GM23248 (cell line): Measurements from ENCODE around the gene ASXL2. TPM values are rescaled to one million over a fixed set of nuclear protein-coding genes. Genes with fewer than 3 reads are reported as not detected.

Experiments
- DNase-seq: peaks from one replicate; pipeline ENCODE4 v3.0.0-alpha.2; 2015
- H2AFZ ChIP-seq: fragments of 200-600 bp; sonication (generic); 2 replicates; pipeline ENCODE4 v1.6.1; 2016; ENCODE audit warnings: antibody characterized with exemption
- H3F3A ChIP-seq: fragments of 200-600 bp; sonication (generic); 2 replicates; pipeline ENCODE4 v1.6.1; 2016; ENCODE audit warnings: mild to moderate bottlenecking, antibody characterized with exemption, mixed run types; ENCODE audit not compliant: insufficient read depth
- H3K27ac ChIP-seq: fragments of 200-600 bp; sonication (generic); 2 replicates; pipeline ENCODE4 v1.5.1; 2016; ENCODE audit warnings: mild to moderate bottlenecking
- H3K27me3 ChIP-seq: fragments of 200-600 bp; sonication (generic); replicated peaks from 2 replicates; pipeline ENCODE4 v1.6.1; 2016; ENCODE audit warnings: mild to moderate bottlenecking; ENCODE audit not compliant: insufficient read depth
- H3K36me3 ChIP-seq: fragments of 200-600 bp; sonication (generic); 2 replicates; pipeline ENCODE4 v1.6.1; 2016; ENCODE audit warnings: low read depth, mild to moderate bottlenecking
- H3K4me1 ChIP-seq: fragments of 200-600 bp; sonication (generic); 2 replicates; pipeline ENCODE4 v1.6.1; 2016; ENCODE audit warnings: mild to moderate bottlenecking; ENCODE audit not compliant: insufficient read depth
- H3K4me2 ChIP-seq: fragments of 200-600 bp; sonication (generic); one replicate; pipeline ENCODE4 v1.6.1; 2016; ENCODE audit warnings: mild to moderate bottlenecking; ENCODE audit not compliant: unreplicated experiment
- H3K4me3 ChIP-seq: fragments of 200-600 bp; sonication (generic); 2 replicates; pipeline ENCODE4 v1.5.1; 2016; ENCODE audit warnings: mild to moderate bottlenecking
- H3K79me2 ChIP-seq: fragments of 200-600 bp; sonication (generic); 2 replicates; pipeline ENCODE4 v1.6.1; 2016; ENCODE audit warnings: mild to moderate bottlenecking; ENCODE audit not compliant: insufficient read depth
- H3K9ac ChIP-seq: fragments of 200-600 bp; sonication (generic); 2 replicates; pipeline ENCODE4 v1.6.1; 2016; ENCODE audit warnings: mild to moderate bottlenecking
- H3K9me2 ChIP-seq: fragments of 200-600 bp; sonication (generic); 2 replicates; pipeline ENCODE4 v1.6.1; 2016; ENCODE audit warnings: mixed run types, mild to moderate bottlenecking, moderate library complexity; ENCODE audit not compliant: insufficient read depth
- H3K9me3 ChIP-seq: fragments of 200-600 bp; sonication (generic); one replicate; pipeline ENCODE4 v1.6.1; 2017; ENCODE audit warnings: low read depth
- H4K20me1 ChIP-seq: fragments of 200-600 bp; sonication (generic); 2 replicates; pipeline ENCODE4 v1.6.0; 2016; ENCODE audit not compliant: insufficient read depth
- EZH2 ChIP-seq: fragments of 200-600 bp; sonication (generic); IDR thresholded peaks from 2 replicates; pipeline ENCODE4 v1.6.1; 2018; ENCODE audit warnings: antibody characterized with exemption, mild to moderate bottlenecking; ENCODE audit not compliant: insufficient read depth, poor library complexity, severe bottlenecking
- EZH2phosphoT487 ChIP-seq: fragments of 200-600 bp; sonication (generic); IDR thresholded peaks from 2 replicates; pipeline ENCODE4 v1.6.1; 2018; ENCODE audit warnings: antibody characterized with exemption, moderate library complexity, mild to moderate bottlenecking, low read depth; ENCODE audit not compliant: insufficient read depth
- WGBS, 2 experiments: methylation state at CpG; one replicate each; pipeline ENCODE4 v1.1.6; 2015 to 2017; ENCODE audit warnings: low lambda C conversion rate in 2 of 2, low coverage in 1 of 2; ENCODE audit errors: missing lambda C conversion rate in 2 of 2; 5-methylcytosine and 5-hydroxymethylcytosine counted together
- in situ Hi-C: fragments of 300-500 bp; cut with MboI; formaldehyde crosslinking; loops from 2 replicates; pipeline ENCODE4 v1.15.0; 2020
- polyA plus RNA-seq: library from polyadenylated mRNA; unstranded; fragments of >200 nt; fragmentation: Nextera tagmentation; extraction: Ambion mirVana; gene quantifications from 2 replicates; pipeline ENCODE4 v1.2.1, GENCODE V29; 2016
- total RNA-seq: library from RNA; depleted of rRNA; stranded (reverse); fragments of >200 nt; shearing (Covaris generic); gene quantifications from 2 replicates; pipeline ENCODE4 v1.2.3, GENCODE V29; 2014

ASXL2 gene
- total and polyA plus RNA-seq, 2 experiments from 2014 or later, result 4.5 to 9.5 TPM

- H3K27ac ChIP-seq, result no peak overlapping the region
- H3K4me2 ChIP-seq, result no peak overlapping the region
- H3K9ac ChIP-seq, result no peak overlapping the region
- no peak overlapping the region for H3K4me3 ChIP-seq
- H2AFZ ChIP-seq, result no peak overlapping the region
- no peak for DNase-seq
- TF ChIP-seq EZH2phosphoT487, result no peak
- no peak for TF ChIP-seq EZH2
- no peaks in the 10 kb centered on the region for H3F3A ChIP-seq
- 0 out of 2 replicates have a peak, but pooled peaks cover 4% of the 10 kb centered on the region for H4K20me1 ChIP-seq
- H3K36me3 ChIP-seq, result peaks cover 22% of the 10 kb centered on the region
- no peaks in the 10 kb centered on the region for H3K79me2 ChIP-seq
- in situ Hi-C loops, result no loop called here
- H3K9me2 ChIP-seq, result no peaks in the 10 kb centered on the region
- no peaks in the 10 kb centered on the region for H3K27me3 ChIP-seq
- H3K4me1 ChIP-seq, result no peaks in the 10 kb centered on the region
- no peaks in the 10 kb centered on the region for H3K9me3 ChIP-seq
- 94 to 98% methylated on average over 1 of the region's 1 CpG for WGBS, 2 experiments
Observed at GRCh38 chr2:25758348-25758747, 119.9 kb downstream of the ASXL2 start.

GRCh38 chr2:25757906-25758305, 120.4 kb downstream of the ASXL2 start:
- H3K27me3 ChIP-seq, result no peaks in the 10 kb centered on the region
- TF ChIP-seq EZH2 (no peak), EZH2phosphoT487 (no peak)
- no peaks in the 10 kb centered on the region for H3K9me3 ChIP-seq
- peaks cover 24% of the 10 kb centered on the region for H3K36me3 ChIP-seq
- no peaks in the 10 kb centered on the region for H3F3A ChIP-seq
- H3K4me2 ChIP-seq, result no peak overlapping the region
- H3K9me2 ChIP-seq, result no peaks in the 10 kb centered on the region
- H3K27ac ChIP-seq, result no peak overlapping the region
- H3K9ac ChIP-seq, result no peak overlapping the region
- H4K20me1 ChIP-seq, result 0 out of 2 replicates have a peak, but pooled peaks cover 4% of the 10 kb centered on the region
- no peaks in the 10 kb centered on the region for H3K4me1 ChIP-seq
- no peak overlapping the region for H2AFZ ChIP-seq
- no peak overlapping the region for H3K4me3 ChIP-seq
- 97 to 100% methylated on average over 1 of the region's 1 CpG for WGBS, 2 experiments
- in situ Hi-C loops, result no loop called here
- no peak for DNase-seq
- H3K79me2 ChIP-seq, result no peaks in the 10 kb centered on the region

GRCh38 chr2:25756536-25756935, 121.8 kb downstream of the ASXL2 start:
- no peaks in the 10 kb centered on the region for H3F3A ChIP-seq
- in situ Hi-C loops, result no loop called here
- no peak for DNase-seq
- H3K9me2 ChIP-seq, result no peaks in the 10 kb centered on the region
- no peak overlapping the region for H2AFZ ChIP-seq
- no peak overlapping the region for H3K27ac ChIP-seq
- TF ChIP-seq EZH2, result no peak
- no peaks in the 10 kb centered on the region for H3K4me1 ChIP-seq
- H4K20me1 ChIP-seq, result 0 out of 2 replicates have a peak, but pooled peaks cover 4% of the 10 kb centered on the region
- 96 to 100% methylated on average over 4 of the region's 4 CpGs for WGBS, 2 experiments
- H3K79me2 ChIP-seq, result no peaks in the 10 kb centered on the region
- no peak overlapping the region for H3K4me3 ChIP-seq
- H3K27me3 ChIP-seq, result no peaks in the 10 kb centered on the region
- peaks cover 30% of the 10 kb centered on the region; the same call in 1 of the 2 replicates for H3K36me3 ChIP-seq
- H3K9me3 ChIP-seq, result no peaks in the 10 kb centered on the region
- H3K4me2 ChIP-seq, result no peak overlapping the region
- no peak overlapping the region for H3K9ac ChIP-seq

- no peak overlapping the region for H3K4me3 ChIP-seq
- H3K9me3 ChIP-seq, result no peaks in the 10 kb centered on the region
- peaks cover 46% of the 10 kb centered on the region for H3K36me3 ChIP-seq
- H3F3A ChIP-seq, result no peaks in the 10 kb centered on the region
- no peaks in the 10 kb centered on the region for H4K20me1 ChIP-seq
- DNase-seq, result no peak
- in situ Hi-C loops, result no loop called here
- H3K9ac ChIP-seq, result no peak overlapping the region
- H3K4me1 ChIP-seq, result no peaks in the 10 kb centered on the region
- no peak for TF ChIP-seq EZH2
- no peak for TF ChIP-seq EZH2phosphoT487
- 85 to 92% methylated on average over 5 of the region's 5 CpGs for WGBS, 2 experiments
- no peaks in the 10 kb centered on the region for H3K27me3 ChIP-seq
- H3K9me2 ChIP-seq, result no peaks in the 10 kb centered on the region
- H2AFZ ChIP-seq, result no peak overlapping the region
- no peak overlapping the region for H3K4me2 ChIP-seq
- no peak overlapping the region for H3K27ac ChIP-seq
- no peaks in the 10 kb centered on the region for H3K79me2 ChIP-seq
Observed at GRCh38 chr2:25749676-25750075, 128.6 kb downstream of the ASXL2 start.

- H2AFZ ChIP-seq, result no peak overlapping the region
- H3K36me3 ChIP-seq, result peaks cover 20% of the 10 kb centered on the region
- no peak overlapping the region for H3K27ac ChIP-seq
- H3K9me2 ChIP-seq, result no peaks in the 10 kb centered on the region
- H3K27me3 ChIP-seq, result no peaks in the 10 kb centered on the region
- in situ Hi-C loops, result no loop called here
- TF ChIP-seq EZH2phosphoT487, result no peak
- no peak for TF ChIP-seq EZH2
- no peaks in the 10 kb centered on the region for H3K4me1 ChIP-seq
- WGBS, 2 experiments, result 90 to 93% methylated on average over 8 of the region's 8 CpGs
- no peak overlapping the region for H3K4me2 ChIP-seq
- no peak for DNase-seq
- no peaks in the 10 kb centered on the region for H4K20me1 ChIP-seq
- H3K9ac ChIP-seq, result no peak overlapping the region
- no peaks in the 10 kb centered on the region for H3K79me2 ChIP-seq
- H3F3A ChIP-seq, result no peaks in the 10 kb centered on the region
- no peaks in the 10 kb centered on the region for H3K9me3 ChIP-seq
- H3K4me3 ChIP-seq, result no peak overlapping the region
Observed at GRCh38 chr2:25744055-25744454, 134.2 kb downstream of the ASXL2 start.
